ENCODE data around the gene LGI2. TPM values are rescaled to one million over a fixed set of nuclear protein-coding genes. Genes with fewer than 3 reads are reported as not detected.

The LGI2 gene
- total RNA-seq, 1 donor from 2014 or later: 4.3 TPM

GRCh38 chr4:25001509-25001908 is 29.2 kb downstream of the LGI2 start:
- no peak overlapping the region for H3K27ac Mint-ChIP-seq (ENCODE audit: unreplicated experiment)
- DNase-seq (ENCODE audit: low read depth, low spot score): no peak
- peaks cover 3% of the 10 kb centered on the region for H3K27me3 Mint-ChIP-seq (ENCODE audit: low read depth)
- H3K4me1 Mint-ChIP-seq: peaks cover 10% of the 10 kb centered on the region
- no peak for TF ChIP-seq CTCF (conservative IDR thresholded peaks at IDR 0.05)
- H3K4me3 Mint-ChIP-seq: no peak overlapping the region
- no peaks in the 10 kb centered on the region for H3K9me3 Mint-ChIP-seq
- H3K36me3 Mint-ChIP-seq (ENCODE audit: low read depth): no peaks in the 10 kb centered on the region

- H3K4me3 Mint-ChIP-seq: no peak overlapping the region
- TF ChIP-seq CTCF (conservative IDR thresholded peaks at IDR 0.05): no peak
- H3K27ac Mint-ChIP-seq (ENCODE audit: unreplicated experiment): no peak overlapping the region
- H3K9me3 Mint-ChIP-seq: no peaks in the 10 kb centered on the region
- no peak for DNase-seq (ENCODE audit: low read depth, low spot score)
- peaks cover 10% of the 10 kb centered on the region for H3K4me1 Mint-ChIP-seq
- no peaks in the 10 kb centered on the region for H3K36me3 Mint-ChIP-seq (ENCODE audit: low read depth)
- no peaks in the 10 kb centered on the region for H3K27me3 Mint-ChIP-seq (ENCODE audit: low read depth)
These were observed 30.1 kb downstream of the LGI2 start for GRCh38 chr4:25000639-25001038.

GRCh38 chr4:24999392-25000089 is 31.2 kb downstream of the LGI2 start:
- H3K4me1 Mint-ChIP-seq: peaks cover 10% of the 10 kb centered on the region
- H3K27me3 Mint-ChIP-seq (ENCODE audit: low read depth): no peaks in the 10 kb centered on the region
- no peak for DNase-seq (ENCODE audit: low read depth, low spot score)
- TF ChIP-seq CTCF (conservative IDR thresholded peaks at IDR 0.05): no peak
- H3K9me3 Mint-ChIP-seq: no peaks in the 10 kb centered on the region
- no peaks in the 10 kb centered on the region for H3K36me3 Mint-ChIP-seq (ENCODE audit: low read depth)
- no peak overlapping the region for H3K4me3 Mint-ChIP-seq
- H3K27ac Mint-ChIP-seq (ENCODE audit: unreplicated experiment): no peak overlapping the region

GRCh38 chr4:24995346-24995919 is 35.3 kb downstream of the LGI2 start:
- no peak for TF ChIP-seq CTCF (conservative IDR thresholded peaks at IDR 0.05)
- H3K9me3 Mint-ChIP-seq: peaks cover 5% of the 10 kb centered on the region
- H3K27me3 Mint-ChIP-seq (ENCODE audit: low read depth): no peaks in the 10 kb centered on the region
- peaks cover 10% of the 10 kb centered on the region for H3K4me1 Mint-ChIP-seq
- no peak overlapping the region for H3K27ac Mint-ChIP-seq (ENCODE audit: unreplicated experiment)
- no peak overlapping the region for H3K4me3 Mint-ChIP-seq
- no peak for DNase-seq (ENCODE audit: low read depth, low spot score)
- H3K36me3 Mint-ChIP-seq (ENCODE audit: low read depth): no peaks in the 10 kb centered on the region

- Mint-ChIP-seq H3K27me3 (ENCODE audit: low read depth) (no peaks in the 10 kb centered on the region), H3K9me3 (peaks cover 8% of the 10 kb centered on the region), H3K36me3 (ENCODE audit: low read depth) (no peaks in the 10 kb centered on the region), H3K4me1 (peaks cover 5% of the 10 kb centered on the region), H3K27ac (ENCODE audit: unreplicated experiment) (no peak overlapping the region), H3K4me3 (no peak overlapping the region)
- no peak for DNase-seq (ENCODE audit: low read depth, low spot score)
- no peak for TF ChIP-seq CTCF (conservative IDR thresholded peaks at IDR 0.05)
These were observed 37.1 kb downstream of the LGI2 start for GRCh38 chr4:24993551-24994080.

All from neural crest cell (in vitro differentiated cells).